HCT116 (cell line): ENCODE results near the gene ENDOD1.
"Not testable (repeated sequence)": the region's sequence is repeated elsewhere in the genome, so short reads cannot be mapped to it uniquely, and the experiment has no call there.

Source experiments
- CTCF ChIP-seq, 3 experiments: fragments of 200-600 bp in 1 of 3; sonication (generic) in 1 of 3; IDR thresholded peaks in 2 of 3; conservative IDR thresholded peaks in 1 of 3; 2 replicates each; pipeline ENCODE4 v1.5.1; 2012 to 2017; ENCODE audit warnings: low read depth in 2 of 3, low read length in 2 of 3, antibody characterized with exemption in 1 of 3, borderline replicate concordance in 1 of 3, control low read depth in 1 of 3, mild to moderate bottlenecking in 1 of 3, mixed read lengths in 1 of 3, mixed run types in 1 of 3, moderate library complexity in 1 of 3; ENCODE audit not compliant: insufficient read depth in 1 of 3
- EZH2 ChIP-seq: fragments of 200-600 bp; sonication (generic); IDR thresholded peaks from 2 replicates; pipeline ENCODE4 v1.6.1; 2017; ENCODE audit warnings: antibody characterized with exemption, mixed run types
- JUND ChIP-seq: IDR thresholded peaks from 2 replicates; pipeline ENCODE4 v1.6.1; 2012
- MAX ChIP-seq: IDR thresholded peaks from 2 replicates; pipeline ENCODE4 v1.6.1; 2012
- POLR2A ChIP-seq: IDR thresholded peaks from 2 replicates; pipeline ENCODE4 v1.7.0; 2011; ENCODE audit warnings: borderline replicate concordance; ENCODE audit not compliant: insufficient read depth, insufficient read length; ENCODE audit errors: extremely low read depth
- POLR2AphosphoS5 ChIP-seq: IDR thresholded peaks from 2 replicates; pipeline ENCODE4 v1.6.1; 2011; ENCODE audit warnings: mild to moderate bottlenecking, low read depth, low read length, moderate library complexity
- RAD21 ChIP-seq: IDR thresholded peaks from 2 replicates; pipeline ENCODE4 v1.6.1; 2012; ENCODE audit warnings: low read depth, mild to moderate bottlenecking
- ZBTB33 ChIP-seq: IDR thresholded peaks from 2 replicates; pipeline ENCODE4 v1.6.1; 2011; ENCODE audit warnings: mild to moderate bottlenecking, low read length, moderate library complexity; ENCODE audit not compliant: insufficient replicate concordance; ENCODE audit errors: extremely low read depth

GRCh38 chr11:95136747-95137146 lies 47.1 kb downstream of the ENDOD1 start:
- not testable (repeated sequence) for TF ChIP-seq POLR2A; ZBTB33; POLR2AphosphoS5; MAX; CTCF (IDR thresholded peaks at IDR 0.05 in 2 of 3, conservative IDR thresholded peaks at IDR 0.05 in 1 of 3; ENCODE audit: borderline replicate concordance in 1 of 3, insufficient read depth in 1 of 3, low read depth in 2 of 3, low read length in 2 of 3); RAD21; EZH2; JUND
